GF-D8 (cell line): ENCODE results near the gene FBXL7.

Experiments
- DNase-seq: peaks from one replicate; lab custom pipeline; 2025; lab: John Stamatoyannopoulos, UW

The FBXL7 gene

GRCh38 chr5:15502208-15502607 is 2.2 kb downstream of the FBXL7 start:
- no peak for DNase-seq

GRCh38 chr5:15506146-15506545 is 6.2 kb downstream of the FBXL7 start:
- DNase-seq = no peak

- no peak for DNase-seq
These were observed 6.9 kb downstream of the FBXL7 start for GRCh38 chr5:15506897-15507296.

- DNase-seq = no peak
These were observed 10.1 kb downstream of the FBXL7 start for GRCh38 chr5:15510092-15510491.

GRCh38 chr5:15510831-15511230 is 10.9 kb downstream of the FBXL7 start:
- DNase-seq = no peak

GRCh38 chr5:15513431-15513830 is 13.5 kb downstream of the FBXL7 start:
- DNase-seq = no peak

GRCh38 chr5:15513911-15514310 is 13.9 kb downstream of the FBXL7 start:
- no peak for DNase-seq

GRCh38 chr5:15515229-15515628 is 15.2 kb downstream of the FBXL7 start:
- DNase-seq = no peak

GRCh38 chr5:15516486-15516885 is 16.5 kb downstream of the FBXL7 start:
- DNase-seq = no peak

- DNase-seq = no peak
These were observed 18.8 kb downstream of the FBXL7 start for GRCh38 chr5:15518786-15519185.

- no peak for DNase-seq
These were observed 20.9 kb downstream of the FBXL7 start for GRCh38 chr5:15520856-15521255.

- no peak for DNase-seq
These were observed 21.6 kb downstream of the FBXL7 start for GRCh38 chr5:15521381-15522186.

GRCh38 chr5:15522187-15522520 is 22.2 kb downstream of the FBXL7 start:
- DNase-seq = no peak

GRCh38 chr5:15524712-15525111 is 24.7 kb downstream of the FBXL7 start:
- no peak for DNase-seq

GRCh38 chr5:15525703-15526275 is 25.8 kb downstream of the FBXL7 start:
- no peak for DNase-seq

GRCh38 chr5:15526413-15526812 is 26.4 kb downstream of the FBXL7 start:
- no peak for DNase-seq

- no peak for DNase-seq
These were observed 28.5 kb downstream of the FBXL7 start for GRCh38 chr5:15528476-15528875.

- DNase-seq = no peak
These were observed 29.0 kb downstream of the FBXL7 start for GRCh38 chr5:15529013-15529412.

- DNase-seq = no peak
These were observed 29.8 kb downstream of the FBXL7 start for GRCh38 chr5:15529821-15530220.

GRCh38 chr5:15533129-15533893 is 33.3 kb downstream of the FBXL7 start:
- DNase-seq = no peak

- DNase-seq = no peak
These were observed 36.0 kb downstream of the FBXL7 start for GRCh38 chr5:15535938-15536337.

- no peak for DNase-seq
These were observed 38.5 kb downstream of the FBXL7 start for GRCh38 chr5:15538516-15538915.

GRCh38 chr5:15539951-15540350 is 40.0 kb downstream of the FBXL7 start:
- no peak for DNase-seq
